OCI-LY7 (cell line): ENCODE results near the gene TMPRSS11E.

Experiments
- CTCF ChIP-seq: fragments of 200-600 bp; sonication (generic); conservative IDR thresholded peaks from 2 replicates; pipeline ENCODE4 v1.5.1; 2014; ENCODE audit warnings: mild to moderate bottlenecking, antibody characterized with exemption, low read length, moderate library complexity, mixed read lengths
- EZH2phosphoT487 ChIP-seq: fragments of 200-600 bp; sonication (generic); IDR thresholded peaks from 2 replicates; pipeline ENCODE4 v1.6.1; 2018; ENCODE audit warnings: low read depth, borderline replicate concordance, mild to moderate bottlenecking, mixed run types, antibody characterized with exemption, low read length, moderate library complexity, mixed read lengths

DNA sequence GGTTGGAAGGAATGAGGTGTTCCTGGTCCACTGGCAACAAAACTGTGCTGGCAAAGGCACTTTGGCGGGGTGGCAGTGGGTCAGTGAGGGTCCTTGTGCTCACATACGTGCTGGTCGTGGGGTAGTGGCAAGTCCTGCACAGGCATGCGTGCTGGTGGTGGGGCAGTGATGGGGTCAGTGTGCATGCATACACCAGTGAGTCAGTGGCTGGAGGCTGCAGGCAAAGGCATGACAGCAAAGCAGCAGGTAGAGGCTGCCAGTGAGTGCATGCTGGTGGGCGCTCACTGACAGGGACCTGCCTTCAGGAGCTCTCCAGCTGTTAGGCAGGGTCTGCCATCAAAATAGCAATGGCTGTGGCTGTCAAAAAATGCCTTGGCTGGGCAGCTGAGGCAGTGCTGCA lies 42.1 kb downstream of the TMPRSS11E start:
- TF ChIP-seq CTCF (no peak), EZH2phosphoT487 (no peak)
